Ramos (cell line): Measurements from ENCODE around the gene PATE4.

Source experiments
- in situ Hi-C: fragments of 300-500 bp; cut with MboI; formaldehyde crosslinking; loops from one replicate; pipeline ENCODE4 v1.14.3; 2022; ENCODE audit warnings: low sequenced_read_pairs; ENCODE audit not compliant: unreplicated experiment

PATE4 gene

GRCh38 chr11:125886997-125887372 is 53.9 kb downstream of the PATE4 start:
- in situ Hi-C loops: loop anchor here (25.0 kb wide), 2 partner anchors 250 to 775 kb away; partner anchors contain the start of genes CHEK1 and TMEM218

GRCh38 chr11:125887373-125888324 is 54.5 kb downstream of the PATE4 start, which contains the start of gene HYLS1:
Gene HYLS1 (plus strand): TSS chr11:125887668. CDS start chr11:125899369, 11,701 bp downstream.
- in situ Hi-C loops: loop anchor here (25.0 kb wide), 2 partner anchors 250 to 775 kb away; partner anchors contain the start of genes CHEK1 and TMEM218
